CD4-positive, alpha-beta T cell treated with Interleukin-21 for 1 hour (primary cell): ENCODE results near the gene ZNF316.
"Not testable (repeated sequence)": the region's sequence is repeated elsewhere in the genome, so short reads cannot be mapped to it uniquely, and the experiment has no call there.

Experiments used
- DNase-seq: peaks from one replicate; pipeline ENCODE4 v3.0.0-alpha.2; 2020

Gene ZNF316

GRCh38 chr7:6648066-6648814, 11.1 kb downstream of the ZNF316 start:
- no peak for DNase-seq

- no peak for DNase-seq
These were observed 11.6 kb downstream of the ZNF316 start for GRCh38 chr7:6648815-6649104.

- no peak for DNase-seq
These were observed 12.3 kb downstream of the ZNF316 start for GRCh38 chr7:6649241-6649961.

- DNase-seq: no peak
These were observed 13.0 kb downstream of the ZNF316 start for GRCh38 chr7:6650086-6650485.

GRCh38 chr7:6650521-6651011, 13.4 kb downstream of the ZNF316 start:
- no peak for DNase-seq

GRCh38 chr7:6651851-6652445, 14.8 kb downstream of the ZNF316 start:
- DNase-seq: no peak

GRCh38 chr7:6652446-6653011, 15.4 kb downstream of the ZNF316 start:
- no peak for DNase-seq

GRCh38 chr7:6653071-6654003, 16.2 kb downstream of the ZNF316 start:
- no peak for DNase-seq

GRCh38 chr7:6654113-6654841, 17.2 kb downstream of the ZNF316 start:
- no peak for DNase-seq

GRCh38 chr7:6654842-6655610, 17.9 kb downstream of the ZNF316 start:
- DNase-seq: no peak

GRCh38 chr7:6655636-6656385, 18.7 kb downstream of the ZNF316 start:
- no peak for DNase-seq

GRCh38 chr7:6656413-6656812, 19.3 kb downstream of the ZNF316 start:
- no peak for DNase-seq

- DNase-seq: no peak
These were observed 21.7 kb downstream of the ZNF316 start for GRCh38 chr7:6658618-6659345.

GRCh38 chr7:6670851-6671250, 33.7 kb downstream of the ZNF316 start:
- DNase-seq: not testable (repeated sequence)

GRCh38 chr7:6675807-6676405, 38.8 kb downstream of the ZNF316 start:
- no peak for DNase-seq

- no peak for DNase-seq
These were observed 43.0 kb downstream of the ZNF316 start for GRCh38 chr7:6680146-6680545.

- DNase-seq: no peak
These were observed 54.0 kb downstream of the ZNF316 start for GRCh38 chr7:6691103-6691502.

GRCh38 chr7:6691609-6692106, 54.5 kb downstream of the ZNF316 start:
- no peak for DNase-seq

GRCh38 chr7:6700793-6701192, 63.7 kb downstream of the ZNF316 start:
- no peak for DNase-seq
